SJSA1 (cell line): ENCODE data around the gene TNFRSF18. TPM values are rescaled to one million over a fixed set of nuclear protein-coding genes. Genes with fewer than 3 reads are reported as not detected.

ENCODE experiments used
- DNase-seq, 2 experiments: peaks; one replicate each; pipeline ENCODE4 v3.0.0-alpha.2; 2015 to 2020; ENCODE audit warnings: low spot score in 2 of 2, low read depth in 1 of 2
- H3K27ac ChIP-seq: fragments of 250-450 bp; sonication (Bioruptor Pico); 2 replicates; pipeline ENCODE4 v1.5.1; 2020; ENCODE audit warnings: mild to moderate bottlenecking, moderate library complexity
- H3K27me3 ChIP-seq: fragments of 250-450 bp; sonication (Bioruptor Pico); replicated peaks from 2 replicates; pipeline ENCODE4 v1.5.1; 2020; ENCODE audit warnings: mild to moderate bottlenecking, moderate library complexity
- H3K36me3 ChIP-seq: fragments of 250-450 bp; sonication (Bioruptor Pico); 2 replicates; pipeline ENCODE4 v1.5.1; 2020; ENCODE audit warnings: mild to moderate bottlenecking
- H3K4me1 ChIP-seq: fragments of 250-450 bp; sonication (Bioruptor Pico); replicated peaks from 2 replicates; pipeline ENCODE4 v1.6.1; 2021; ENCODE audit warnings: mild to moderate bottlenecking
- H3K4me3 ChIP-seq: fragments of 250-450 bp; sonication (Bioruptor Pico); 2 replicates; pipeline ENCODE4 v1.5.1; 2020; ENCODE audit warnings: mild to moderate bottlenecking
- H3K9me3 ChIP-seq: fragments of 250-450 bp; sonication (Bioruptor Pico); replicated peaks from 2 replicates; pipeline ENCODE4 v1.5.1; 2020; ENCODE audit warnings: mild to moderate bottlenecking
- total RNA-seq: library from RNA; depleted of rRNA; stranded (reverse); fragments of >200 nt; shearing (Covaris generic); gene quantifications from 2 replicates; pipeline ENCODE4 v1.2.3, GENCODE V29; 2014

The TNFRSF18 gene
- total RNA-seq, 1 experiment from 2014 or later: not detected

GRCh38 chr1:1204998-1205768, 1.2 kb downstream of the TNFRSF18 start:
- H3K27ac ChIP-seq: no peak overlapping the region
- no peak overlapping the region for H3K4me3 ChIP-seq
- no peaks in the 10 kb centered on the region for H3K9me3 ChIP-seq
- H3K4me1 ChIP-seq: peaks cover 20% of the 10 kb centered on the region
- H3K36me3 ChIP-seq: no peaks in the 10 kb centered on the region
- no peak for DNase-seq
- H3K27me3 ChIP-seq: peaks cover 3% of the 10 kb centered on the region; the same call in 1 of the 2 replicates

- no peak overlapping the region for H3K27ac ChIP-seq
- H3K9me3 ChIP-seq: no peaks in the 10 kb centered on the region
- H3K36me3 ChIP-seq: no peaks in the 10 kb centered on the region
- peaks cover 3% of the 10 kb centered on the region; the same call in 1 of the 2 replicates for H3K27me3 ChIP-seq
- DNase-seq: no peak
- H3K4me3 ChIP-seq: no peak overlapping the region
- peaks cover 20% of the 10 kb centered on the region for H3K4me1 ChIP-seq
Measured at GRCh38 chr1:1204425-1204920, 1.9 kb downstream of the TNFRSF18 start.

- DNase-seq: no peak
- no peak overlapping the region for H3K27ac ChIP-seq
- H3K4me3 ChIP-seq: no peak overlapping the region
- peaks cover 3% of the 10 kb centered on the region; the same call in 1 of the 2 replicates for H3K27me3 ChIP-seq
- H3K9me3 ChIP-seq: no peaks in the 10 kb centered on the region
- no peaks in the 10 kb centered on the region for H3K36me3 ChIP-seq
- H3K4me1 ChIP-seq: peaks cover 16% of the 10 kb centered on the region
Measured at GRCh38 chr1:1203561-1204424, 2.6 kb downstream of the TNFRSF18 start.

- Histone ChIP-seq H3K27me3 (peaks cover 3% of the 10 kb centered on the region; the same call in 1 of the 2 replicates), H3K27ac (no peak overlapping the region), H3K36me3 (no peaks in the 10 kb centered on the region), H3K4me3 (no peak overlapping the region), H3K9me3 (no peaks in the 10 kb centered on the region), H3K4me1 (peaks cover 8% of the 10 kb centered on the region)
- DNase-seq: no peak
Measured at GRCh38 chr1:1202831-1203560, 3.4 kb downstream of the TNFRSF18 start.

- H3K27ac ChIP-seq: no peak overlapping the region
- peaks cover 3% of the 10 kb centered on the region; the same call in 1 of the 2 replicates for H3K27me3 ChIP-seq
- no peaks in the 10 kb centered on the region for H3K36me3 ChIP-seq
- H3K4me1 ChIP-seq: peaks cover 3% of the 10 kb centered on the region; the same call in 1 of the 2 replicates
- H3K4me3 ChIP-seq: peak overlapping the region; percentile 29
- H3K9me3 ChIP-seq: no peaks in the 10 kb centered on the region
- DNase-seq: no peak
Measured at GRCh38 chr1:1200876-1201810, 5.2 kb downstream of the TNFRSF18 start.

- no peak for DNase-seq
Measured at GRCh38 chr1:1199961-1200875, 6.2 kb downstream of the TNFRSF18 start.

GRCh38 chr1:1199141-1199960, 7.0 kb downstream of the TNFRSF18 start:
- DNase-seq: no peak
- Histone ChIP-seq H3K4me1 (peaks cover 3% of the 10 kb centered on the region; the same call in 1 of the 2 replicates), H3K4me3 (no peak overlapping the region), H3K27me3 (peaks cover 3% of the 10 kb centered on the region; the same call in 1 of the 2 replicates), H3K9me3 (no peaks in the 10 kb centered on the region; the same call in 1 of the 2 replicates), H3K36me3 (no peaks in the 10 kb centered on the region), H3K27ac (no peak overlapping the region)

More at GRCh38 chr1:1199961-1200875, 6.2 kb downstream of the TNFRSF18 start:
- peaks cover 3% of the 10 kb centered on the region; the same call in 1 of the 2 replicates for H3K27me3 ChIP-seq
- no peak overlapping the region for H3K4me3 ChIP-seq
- no peaks in the 10 kb centered on the region for H3K36me3 ChIP-seq
- no peak overlapping the region for H3K27ac ChIP-seq
- peaks cover 3% of the 10 kb centered on the region; the same call in 1 of the 2 replicates for H3K4me1 ChIP-seq
- no peaks in the 10 kb centered on the region for H3K9me3 ChIP-seq

- Histone ChIP-seq H3K27ac (no peak overlapping the region), H3K27me3 (peaks cover 3% of the 10 kb centered on the region; the same call in 1 of the 2 replicates), H3K4me1 (peaks cover 3% of the 10 kb centered on the region; the same call in 1 of the 2 replicates), H3K9me3 (peaks cover 3% of the 10 kb centered on the region; the same call in 1 of the 2 replicates), H3K36me3 (no peaks in the 10 kb centered on the region), H3K4me3 (no peak overlapping the region)
- DNase-seq: no peak
Measured at GRCh38 chr1:1198423-1199140, 7.8 kb downstream of the TNFRSF18 start.

- Histone ChIP-seq H3K27me3 (peaks cover 3% of the 10 kb centered on the region; the same call in 1 of the 2 replicates), H3K9me3 (peaks cover 3% of the 10 kb centered on the region; the same call in 1 of the 2 replicates), H3K36me3 (no peaks in the 10 kb centered on the region), H3K4me1 (peaks cover 3% of the 10 kb centered on the region; the same call in 1 of the 2 replicates), H3K4me3 (no peak overlapping the region), H3K27ac (no peak overlapping the region)
- DNase-seq: no peak
Measured at GRCh38 chr1:1197551-1198422, 8.6 kb downstream of the TNFRSF18 start.

GRCh38 chr1:1197188-1197500, 9.2 kb downstream of the TNFRSF18 start:
- Histone ChIP-seq H3K36me3 (no peaks in the 10 kb centered on the region), H3K4me1 (peaks cover 3% of the 10 kb centered on the region; the same call in 1 of the 2 replicates), H3K9me3 (peaks cover 3% of the 10 kb centered on the region; the same call in 1 of the 2 replicates), H3K27me3 (peaks cover 3% of the 10 kb centered on the region; the same call in 1 of the 2 replicates), H3K27ac (no peak overlapping the region), H3K4me3 (no peak overlapping the region)
- DNase-seq: no peak
